ENCODE data around the gene RPLP2.

DNA sequence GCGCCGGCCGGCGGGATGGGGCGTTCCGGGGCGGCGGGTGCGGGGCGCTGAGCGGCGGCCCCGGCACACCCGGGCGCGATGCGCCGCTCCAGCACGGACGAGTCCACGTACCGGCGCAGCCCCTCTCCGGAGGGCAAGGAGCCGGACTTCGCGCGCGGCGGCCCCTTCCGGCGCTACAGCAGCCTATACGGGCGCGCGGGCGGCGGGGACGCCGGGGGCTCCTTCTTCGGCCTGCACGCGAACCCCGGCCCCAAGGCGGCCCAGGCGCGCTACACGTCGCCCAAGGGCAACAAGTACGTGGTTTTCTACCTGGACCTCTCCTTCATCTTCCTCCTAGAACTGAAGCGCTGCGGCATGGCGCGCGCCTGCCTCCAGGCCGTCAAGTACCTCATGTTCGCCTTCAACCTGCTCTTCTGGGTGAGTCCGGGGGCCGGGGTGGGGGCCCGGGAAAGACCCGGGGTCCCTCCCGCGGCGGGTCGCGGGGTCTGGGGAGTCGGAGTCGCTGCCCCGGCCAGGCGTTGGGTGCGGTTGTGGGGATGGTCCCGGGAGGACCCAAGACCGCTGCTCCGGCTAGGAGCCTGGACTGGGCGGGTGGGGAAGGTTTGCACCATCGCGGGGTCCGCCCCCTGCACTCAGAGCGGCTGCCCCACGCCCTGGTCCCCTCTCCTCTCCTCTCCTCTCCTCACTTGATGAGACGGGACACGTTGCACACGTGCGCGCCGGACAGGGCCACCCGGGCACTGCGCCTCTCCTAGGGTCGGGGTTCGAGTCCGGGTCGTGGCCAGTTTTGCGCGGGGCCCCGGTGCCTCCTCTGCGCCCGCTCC is 40.4 kb downstream of the RPLP2 start:
- TF ChIP-seq CTCF (IDR thresholded peaks at IDR 0.05; ENCODE audit: low read depth, low read length, poor library complexity, severe bottlenecking) = no peak
- TF ChIP-seq EZH2phosphoT487 (IDR thresholded peaks at IDR 0.05; ENCODE audit: borderline replicate concordance, low read length) = no peak

Measured in DOHH2 (cell line).